Activated CD4-positive, alpha-beta T cell treated with anti-CD3 and anti-CD28 coated beads for 36 hours (primary cell): ENCODE measurements around the gene DEK. TPM values are rescaled to one million over a fixed set of nuclear protein-coding genes. Genes with fewer than 3 reads are reported as not detected.

ENCODE experiments used
- ATAC-seq: fragments of 200-7000 bp; cut with Tn5 transposase; one replicate; pipeline ENCODE4 v1.10.0; 2021; ENCODE audit warnings: mild to moderate bottlenecking, moderate library complexity
- CTCF ChIA-PET: fragments of 350-600 bp; sonication (Branson Sonifier 250); formaldehyde crosslinking; loops from one replicate; lab custom pipeline; 2021; ENCODE audit warnings: antibody characterized with exemption; lab: Charles Lee
- POLR2A ChIA-PET: fragments of 350-600 bp; sonication (Branson Sonifier 250); formaldehyde crosslinking; loops from one replicate; lab custom pipeline; 2021; ENCODE audit warnings: antibody characterized with exemption, inconsistent platforms; lab: Charles Lee
- DNase-seq: peaks from one replicate; pipeline ENCODE4 v3.0.0-alpha.2; 2020
- H3K27ac Mint-ChIP-seq: one replicate; pipeline ENCODE4 v1.8.0; 2021; ENCODE audit warnings: mixed read lengths
- H3K27me3 Mint-ChIP-seq: one replicate; pipeline ENCODE4 v1.8.0; 2021; ENCODE audit warnings: mixed read lengths
- H3K36me3 Mint-ChIP-seq: one replicate; pipeline ENCODE4 v1.8.0; 2021; ENCODE audit warnings: low read depth, mixed read lengths
- H3K4me1 Mint-ChIP-seq: one replicate; pipeline ENCODE4 v1.8.0; 2021; ENCODE audit warnings: mixed read lengths
- H3K4me3 Mint-ChIP-seq: one replicate; pipeline ENCODE4 v1.8.0; 2021; ENCODE audit warnings: mild to moderate bottlenecking, moderate library complexity, mixed read lengths
- H3K9me3 Mint-ChIP-seq: one replicate; pipeline ENCODE4 v1.8.0; 2021; ENCODE audit warnings: low read depth, mixed read lengths
- intact Hi-C, 2 experiments: fragments of 100-400 bp; cut with DNase I in 1 of 2; cut with micrococcal nuclease in 1 of 2; formaldehyde crosslinking; loops; one replicate each; pipeline versions ENCODE4 v1.14.2 to v1.15.1; 2022 to 2024; cut with DNase I, micrococcal nuclease
- total RNA-seq, 2 experiments: library from RNA; stranded (reverse); gene quantifications; one replicate each; pipeline ENCODE4 v1.2.3, GENCODE V29; 2021

Gene DEK
- total RNA-seq, 2 experiments from 2014 or later = 201 to 273 TPM

- Mint-ChIP-seq H3K4me1 (peaks cover 46% of the 10 kb centered on the region), H3K9me3 (peaks cover 1% of the 10 kb centered on the region), H3K27me3 (no peaks in the 10 kb centered on the region), H3K27ac (no peak overlapping the region), H3K36me3 (peaks cover 85% of the 10 kb centered on the region), H3K4me3 (no peak overlapping the region)
- ATAC-seq = no peak
- no peak for DNase-seq
- ChIA-PET POLR2A (no interaction called here), CTCF (no interaction called here)
- intact Hi-C loops = no loop called here
Measured at GRCh38 chr6:18248698-18249097, 15.6 kb downstream of the DEK start.

DNA sequence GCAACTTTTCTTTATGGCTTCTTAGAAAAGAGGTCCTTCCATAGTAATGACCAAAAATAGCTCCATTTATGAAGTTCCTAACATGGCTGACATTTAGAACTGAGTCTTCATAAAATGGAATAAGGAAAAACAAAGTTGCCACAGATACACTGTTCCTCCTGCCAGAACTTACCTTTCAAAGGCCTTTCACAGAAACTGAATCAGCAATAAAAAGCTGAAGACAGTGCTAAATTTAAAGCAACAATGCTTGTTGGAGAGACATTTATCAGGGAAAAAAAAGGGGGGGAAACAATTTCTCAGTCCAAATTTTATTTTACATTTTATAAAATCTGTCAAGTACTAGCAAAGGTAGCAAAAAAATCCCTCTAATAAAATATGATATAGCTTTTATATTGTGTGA is 17.3 kb downstream of the DEK start:
- Mint-ChIP-seq H3K4me3 (no peak overlapping the region), H3K27ac (no peak overlapping the region), H3K36me3 (peaks cover 87% of the 10 kb centered on the region), H3K9me3 (peaks cover 1% of the 10 kb centered on the region), H3K27me3 (no peaks in the 10 kb centered on the region), H3K4me1 (peaks cover 55% of the 10 kb centered on the region)
- POLR2A ChIA-PET = no interaction called here
- ATAC-seq (no peak), DNase-seq (no peak)
- intact Hi-C loops = no loop called here
- CTCF ChIA-PET = no interaction called here

DNA sequence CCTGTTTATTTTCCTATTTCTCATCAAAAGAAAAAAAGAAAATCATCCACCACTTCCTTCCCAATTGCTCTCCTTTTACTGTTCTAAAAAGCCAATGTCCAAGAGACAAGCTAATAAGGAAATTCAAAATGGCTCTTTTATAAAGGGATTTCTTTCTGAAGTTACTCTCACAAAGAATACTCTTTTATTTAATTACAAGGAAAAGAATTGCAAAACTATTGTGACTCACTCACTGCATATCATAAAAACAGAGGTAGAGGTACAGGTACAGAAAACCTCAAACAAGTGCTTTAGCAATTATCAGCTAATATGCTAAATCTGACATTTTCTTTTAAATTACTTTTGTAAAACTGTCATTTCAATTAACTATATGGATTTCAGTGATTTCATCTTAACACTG is 18.1 kb downstream of the DEK start:
- Mint-ChIP-seq H3K4me1 (peaks cover 63% of the 10 kb centered on the region), H3K36me3 (peaks cover 84% of the 10 kb centered on the region), H3K4me3 (no peak overlapping the region), H3K27me3 (no peaks in the 10 kb centered on the region), H3K27ac (no peak overlapping the region), H3K9me3 (peaks cover 1% of the 10 kb centered on the region)
- no peak for ATAC-seq
- ChIA-PET POLR2A (no interaction called here), CTCF (no interaction called here)
- intact Hi-C loops = no loop called here
- no peak for DNase-seq

DNA sequence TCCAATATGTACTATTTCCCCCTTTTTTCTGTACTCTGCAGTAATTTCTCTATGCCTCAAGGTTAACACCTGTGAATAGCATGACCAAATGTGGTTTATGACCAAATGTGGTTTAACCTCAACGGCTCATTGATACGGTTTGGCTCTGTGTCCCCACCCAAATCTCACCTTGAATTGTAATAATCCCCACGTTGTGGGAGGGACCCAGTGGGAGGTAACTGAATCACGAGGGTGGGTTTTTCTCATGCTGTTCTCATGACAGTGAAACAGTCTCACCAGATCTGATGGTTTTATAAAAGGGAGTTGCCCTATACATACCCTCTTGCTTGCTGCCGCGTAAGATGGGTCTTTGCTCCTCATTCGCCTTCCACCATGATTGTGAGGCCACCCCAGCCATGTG is 18.7 kb downstream of the DEK start:
- ATAC-seq (peak; percentile 41), DNase-seq (peak; percentile 44)
- CTCF ChIA-PET = no interaction called here
- H3K27me3 Mint-ChIP-seq = no peaks in the 10 kb centered on the region
- H3K4me3 Mint-ChIP-seq = no peak overlapping the region
- POLR2A ChIA-PET = no interaction called here
- H3K9me3 Mint-ChIP-seq = peaks cover 1% of the 10 kb centered on the region
- intact Hi-C loops = loop anchor here (2.0 kb wide), 1 partner anchor 17 kb away; no protein-coding TSS in a partner anchor
- peaks cover 66% of the 10 kb centered on the region for H3K4me1 Mint-ChIP-seq
- peak overlapping the region; percentile 7 for H3K27ac Mint-ChIP-seq
- H3K36me3 Mint-ChIP-seq = peaks cover 88% of the 10 kb centered on the region

DNA sequence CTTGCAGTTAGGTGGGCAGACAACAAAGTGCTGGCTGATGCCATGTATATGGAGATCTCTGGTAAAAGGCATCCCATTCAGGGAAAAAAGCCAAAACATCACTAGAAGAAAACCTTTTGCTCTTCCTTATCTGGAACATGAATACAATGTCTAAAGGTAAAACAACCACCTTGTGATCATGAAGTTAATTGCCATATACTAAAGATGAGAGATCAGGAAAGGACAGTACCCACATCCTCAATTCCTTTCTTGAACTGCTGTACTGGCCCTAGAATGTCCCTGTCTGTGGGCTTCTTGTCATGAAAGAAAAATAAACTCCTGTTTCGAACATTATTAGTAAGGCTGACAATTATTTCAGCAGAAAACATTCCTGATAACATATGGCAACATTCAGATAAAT is 19.3 kb downstream of the DEK start:
- CTCF ChIA-PET = interaction anchor here (0.9 kb wide), 1 partner anchor 12 kb away, joined by 4 read pairs; no protein-coding TSS in a partner anchor
- POLR2A ChIA-PET = no interaction called here
- H3K27ac Mint-ChIP-seq = peak overlapping the region; percentile 2

DNA sequence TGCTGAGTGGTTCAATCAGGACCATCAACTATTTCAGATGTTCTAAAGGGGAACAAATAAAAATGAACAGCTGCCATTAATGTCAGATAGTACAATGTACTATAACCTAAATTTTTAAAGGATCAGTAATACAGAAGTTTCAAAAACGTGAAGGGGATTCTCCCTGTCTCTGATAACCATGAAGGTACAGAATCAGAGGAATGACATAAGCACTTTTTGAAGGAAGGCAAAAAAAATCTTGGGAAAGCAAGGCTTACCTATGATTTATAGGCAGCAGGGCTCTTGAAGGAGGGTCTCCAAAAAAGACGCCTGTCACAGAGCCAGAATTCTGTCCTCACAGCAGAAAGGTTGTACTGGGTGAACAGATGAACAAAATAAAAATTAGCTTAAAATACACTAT is 20.1 kb downstream of the DEK start:
- ATAC-seq (no peak), DNase-seq (no peak)
- intact Hi-C loops = loop anchor here (2.0 to 5.0 kb wide), 2 partner anchors 19 to 87 kb away; partner anchors contain the start of genes KDM1B (in 1 of the 2) and TPMT (in 1 of the 2)
- Mint-ChIP-seq H3K4me1 (peaks cover 62% of the 10 kb centered on the region), H3K27ac (no peak overlapping the region), H3K9me3 (peaks cover 1% of the 10 kb centered on the region), H3K36me3 (peaks cover 89% of the 10 kb centered on the region), H3K4me3 (no peak overlapping the region), H3K27me3 (no peaks in the 10 kb centered on the region)
- ChIA-PET CTCF (interaction anchor here (0.9 kb wide), 1 partner anchor 13 kb away, joined by 4 read pairs; no protein-coding TSS in a partner anchor), POLR2A (interaction anchor here (1.2 kb wide), 1 partner anchor 16 kb away, joined by 3 read pairs; no protein-coding TSS in a partner anchor)

More for the DNA sequence above, 19.3 kb downstream of the DEK start:
- H3K9me3 Mint-ChIP-seq = peaks cover 1% of the 10 kb centered on the region
- no peak overlapping the region for H3K4me3 Mint-ChIP-seq
- no peaks in the 10 kb centered on the region for H3K27me3 Mint-ChIP-seq
- intact Hi-C loops = loop anchor here (2.0 kb wide), 1 partner anchor 18 kb away; no protein-coding TSS in a partner anchor
- H3K36me3 Mint-ChIP-seq = peaks cover 90% of the 10 kb centered on the region
- peaks cover 66% of the 10 kb centered on the region for H3K4me1 Mint-ChIP-seq
- ATAC-seq = no peak
- no peak for DNase-seq

DNA sequence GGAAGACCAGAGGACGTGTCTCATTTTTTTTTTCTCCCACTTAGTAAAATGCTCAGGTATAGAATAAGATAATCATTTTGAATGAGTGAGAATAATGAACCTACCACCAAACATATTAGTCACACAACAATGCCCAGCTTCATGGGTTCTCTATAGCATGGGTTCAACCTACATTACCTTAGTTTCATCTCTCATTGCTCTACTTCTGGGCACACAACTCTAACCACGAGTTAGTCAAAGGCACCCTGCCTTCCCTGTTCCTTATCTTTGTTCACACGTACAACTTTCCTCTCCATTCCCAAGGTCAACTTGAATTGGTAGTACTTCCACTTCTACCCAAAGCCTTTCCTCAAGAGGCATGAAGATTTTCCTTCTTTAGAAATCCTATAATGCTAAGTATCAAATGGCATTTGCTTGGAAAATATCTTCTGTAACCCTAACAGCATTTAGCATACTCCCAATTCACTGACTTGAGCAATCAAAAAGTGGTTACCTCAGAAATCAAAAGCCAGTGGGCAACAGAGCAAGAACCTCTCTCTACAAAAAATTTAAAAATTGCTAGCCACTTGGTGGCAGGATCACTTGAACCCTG is 20.9 kb downstream of the DEK start:
- Mint-ChIP-seq H3K9me3 (peaks cover 1% of the 10 kb centered on the region), H3K27me3 (no peaks in the 10 kb centered on the region), H3K36me3 (peaks cover 82% of the 10 kb centered on the region), H3K27ac (peak overlapping the region; percentile 23), H3K4me3 (no peak overlapping the region), H3K4me1 (peaks cover 60% of the 10 kb centered on the region)
- ChIA-PET CTCF (no interaction called here), POLR2A (interaction anchor here (1.2 kb wide), 1 partner anchor 17 kb away, joined by 3 read pairs; no protein-coding TSS in a partner anchor)
- no peak for DNase-seq
- intact Hi-C loops = loop anchor here in 1 of 2 experiments (5.0 kb wide), 1 partner anchor 86 kb away; the partner anchor contains the start of genes KDM1B and TPMT
- ATAC-seq = peak; percentile 72

- ChIA-PET POLR2A (no interaction called here), CTCF (interaction anchor here (0.6 to 1.4 kb wide), 4 partner anchors 18 to 127 kb away, joined by 3 read pairs; no protein-coding TSS in a partner anchor)
- ATAC-seq (peak; percentile 24), DNase-seq (no peak)
- H3K27ac Mint-ChIP-seq = peak overlapping the region; percentile 78
- H3K4me1 Mint-ChIP-seq = peaks cover 60% of the 10 kb centered on the region
- H3K9me3 Mint-ChIP-seq = peaks cover 1% of the 10 kb centered on the region
- intact Hi-C loops = loop anchor here in 1 of 2 experiments (5.0 kb wide), 1 partner anchor 85 kb away; the partner anchor contains the start of genes KDM1B and TPMT
- peaks cover 81% of the 10 kb centered on the region for H3K36me3 Mint-ChIP-seq
- no peaks in the 10 kb centered on the region for H3K27me3 Mint-ChIP-seq
- H3K4me3 Mint-ChIP-seq = no peak overlapping the region
Measured at GRCh38 chr6:18242062-18242851, 22.1 kb downstream of the DEK start.

DNA sequence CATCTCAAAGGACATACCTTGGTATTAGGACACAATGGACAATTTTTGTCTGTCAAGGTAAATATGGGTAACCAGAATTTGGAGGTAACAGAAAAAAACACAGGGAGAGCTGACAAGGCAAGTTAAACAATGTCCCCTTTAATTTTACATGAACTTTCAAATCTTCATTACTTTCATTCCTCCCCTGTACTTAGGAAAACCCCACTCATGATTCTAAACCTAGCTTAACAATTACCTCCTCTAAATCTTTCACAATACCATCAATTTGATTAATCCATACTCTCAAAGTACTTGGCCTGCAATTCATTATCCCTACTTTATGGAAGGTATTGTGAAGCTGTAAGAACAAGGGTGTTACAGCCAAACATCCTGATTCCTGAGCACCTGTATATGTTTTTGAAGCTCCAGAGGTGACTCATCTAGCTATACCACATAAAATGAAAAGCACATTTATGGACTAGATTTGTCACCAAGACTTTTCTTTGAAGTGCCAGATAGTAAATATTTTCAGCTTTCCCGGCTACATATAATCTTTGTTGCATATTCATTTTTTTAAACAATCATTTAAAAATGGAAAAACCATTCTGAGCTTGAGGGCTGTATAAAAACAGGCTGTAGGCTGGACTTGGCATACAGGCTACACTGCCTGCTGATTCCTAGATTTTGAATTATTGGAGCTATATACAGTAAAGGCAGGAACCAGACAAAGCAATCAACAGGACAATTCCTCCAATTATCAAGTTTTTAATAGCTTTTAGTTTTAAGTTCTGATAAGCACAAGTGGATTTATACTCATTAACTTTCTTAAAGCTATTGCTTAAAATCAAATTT is 22.9 kb downstream of the DEK start:
- peak; percentile 40 for ATAC-seq
- no peak overlapping the region for H3K4me3 Mint-ChIP-seq
- CTCF ChIA-PET = interaction anchor here (0.9 to 1.4 kb wide), 3 partner anchors 17 to 126 kb away, joined by 3 read pairs; no protein-coding TSS in a partner anchor

DNA sequence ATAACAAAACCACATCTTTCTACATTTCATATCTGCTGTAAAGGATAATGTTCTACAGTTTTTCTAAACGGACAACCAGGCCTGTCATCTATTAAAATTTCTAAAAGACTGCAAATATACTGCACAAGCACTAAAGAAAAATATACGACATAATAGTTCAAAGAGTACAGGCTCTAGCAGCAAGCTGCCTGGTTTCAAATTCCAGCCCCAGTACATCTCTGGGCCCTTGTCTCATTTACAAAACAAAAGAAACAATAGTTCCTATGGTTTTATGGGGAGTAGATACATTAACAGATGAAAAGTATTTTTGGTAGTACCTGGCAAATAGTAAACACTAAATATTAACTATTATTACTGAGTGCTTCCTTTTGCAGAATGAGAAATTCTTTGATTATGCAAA is 24.1 kb downstream of the DEK start:
- ChIA-PET CTCF (no interaction called here), POLR2A (no interaction called here)
- H3K4me3 Mint-ChIP-seq = no peak overlapping the region
- H3K9me3 Mint-ChIP-seq = no peaks in the 10 kb centered on the region
- no peaks in the 10 kb centered on the region for H3K27me3 Mint-ChIP-seq
- DNase-seq = no peak
- intact Hi-C loops = loop anchor here in 1 of 2 experiments (5.0 kb wide), 1 partner anchor 83 kb away; the partner anchor contains the start of genes KDM1B and TPMT
- ATAC-seq = no peak
- H3K4me1 Mint-ChIP-seq = peaks cover 42% of the 10 kb centered on the region
- peaks cover 80% of the 10 kb centered on the region for H3K36me3 Mint-ChIP-seq
- H3K27ac Mint-ChIP-seq = no peak overlapping the region

More for the DNA sequence above, 22.9 kb downstream of the DEK start:
- Mint-ChIP-seq H3K9me3 (peaks cover 1% of the 10 kb centered on the region), H3K36me3 (peaks cover 81% of the 10 kb centered on the region), H3K27me3 (no peaks in the 10 kb centered on the region), H3K4me1 (peaks cover 54% of the 10 kb centered on the region), H3K27ac (peak overlapping the region; percentile 40)
- POLR2A ChIA-PET = interaction anchor here (0.8 kb wide), 1 partner anchor 9 kb away, joined by 3 read pairs; no protein-coding TSS in a partner anchor
- DNase-seq = no peak
- intact Hi-C loops = loop anchor here in 1 of 2 experiments (5.0 kb wide), 1 partner anchor 84 kb away; the partner anchor contains the start of genes KDM1B and TPMT
